ENCODE results near the gene CALD1.

Gene CALD1

DNA sequence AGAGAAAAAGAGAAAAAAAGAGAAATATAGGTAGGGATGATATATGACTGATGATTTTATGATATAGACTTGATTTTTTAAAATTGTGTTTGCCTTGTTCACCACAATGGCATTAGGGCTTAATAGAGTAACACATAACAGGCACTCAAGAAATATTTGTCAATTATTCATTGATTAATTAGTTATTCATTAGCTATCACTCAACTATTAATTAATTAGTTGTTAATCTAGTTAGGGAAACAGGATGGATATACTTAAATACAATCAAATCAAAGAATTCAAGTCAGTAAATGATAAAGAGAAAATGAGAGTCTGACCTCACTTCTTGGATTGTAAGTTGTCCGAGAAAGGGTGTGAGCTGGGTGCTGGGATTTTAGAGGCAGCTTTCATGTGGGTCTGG lies 15.1 kb upstream of the CALD1 start:
- DNase-seq = no peak

DNA sequence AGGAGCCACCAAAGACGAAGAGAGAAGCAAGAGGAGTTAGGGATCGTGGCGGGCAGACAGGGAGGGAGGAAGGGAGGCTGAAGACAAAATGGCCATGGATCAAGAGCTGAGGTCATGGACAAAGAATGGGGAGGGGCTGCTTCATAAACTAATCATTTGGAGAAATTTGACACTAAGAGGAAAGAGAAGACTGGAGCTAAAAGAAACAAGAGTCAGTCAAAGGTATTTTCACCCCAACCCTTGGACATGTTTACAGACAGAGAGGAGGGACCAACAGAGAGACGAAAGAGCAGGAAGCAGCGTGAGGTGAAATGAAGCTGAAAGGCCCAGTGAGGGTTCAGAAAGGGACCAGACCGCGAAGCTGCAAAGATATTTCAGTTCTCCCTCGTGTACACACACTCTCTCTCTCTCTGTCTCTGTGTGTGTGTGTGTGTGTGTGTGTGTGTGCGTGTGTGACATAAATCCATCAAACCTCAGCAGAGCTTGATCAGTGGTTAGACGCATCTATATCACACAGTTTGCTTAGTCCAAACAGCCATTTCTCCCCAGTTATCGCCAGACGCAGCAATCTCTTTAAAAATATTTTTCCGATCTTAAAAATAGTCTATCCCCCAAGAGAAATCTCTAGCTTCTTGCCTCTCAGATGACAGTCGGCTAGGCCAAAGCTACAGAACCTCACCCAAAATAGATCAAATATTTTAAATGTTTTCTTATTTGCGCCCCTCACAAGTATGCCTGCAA lies 12.5 kb upstream of the CALD1 start:
- DNase-seq = no peak

GRCh38 chr7:134767520-134768168 lies 11.8 kb upstream of the CALD1 start:
- DNase-seq = no peak

DNA sequence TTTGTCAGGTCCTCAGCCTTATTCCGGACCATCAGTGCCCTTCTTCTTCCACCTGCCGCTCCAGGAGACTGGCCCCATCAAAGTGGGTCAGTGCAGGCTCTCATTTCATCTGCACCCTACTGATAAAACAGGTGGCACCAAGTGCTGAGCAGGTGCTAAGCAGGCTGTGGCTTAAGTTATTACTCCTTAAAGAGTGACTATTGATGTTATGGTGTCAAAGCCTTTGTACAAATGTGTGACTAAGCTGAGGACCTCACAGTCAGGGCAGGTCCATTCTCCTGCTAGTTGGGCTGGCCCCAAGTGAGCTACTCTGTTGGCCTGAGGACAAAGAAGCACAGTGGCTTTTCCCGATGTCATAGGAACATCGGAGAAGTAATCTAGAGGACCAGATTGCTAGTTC lies 11.2 kb upstream of the CALD1 start:
- no peak for DNase-seq

- no peak for DNase-seq
These were observed 8.8 kb upstream of the CALD1 start for GRCh38 chr7:134770676-134771075.

GRCh38 chr7:134771111-134771510 lies 8.3 kb upstream of the CALD1 start:
- no peak for DNase-seq

- DNase-seq = no peak
These were observed 7.5 kb upstream of the CALD1 start for GRCh38 chr7:134771889-134772288.

DNA sequence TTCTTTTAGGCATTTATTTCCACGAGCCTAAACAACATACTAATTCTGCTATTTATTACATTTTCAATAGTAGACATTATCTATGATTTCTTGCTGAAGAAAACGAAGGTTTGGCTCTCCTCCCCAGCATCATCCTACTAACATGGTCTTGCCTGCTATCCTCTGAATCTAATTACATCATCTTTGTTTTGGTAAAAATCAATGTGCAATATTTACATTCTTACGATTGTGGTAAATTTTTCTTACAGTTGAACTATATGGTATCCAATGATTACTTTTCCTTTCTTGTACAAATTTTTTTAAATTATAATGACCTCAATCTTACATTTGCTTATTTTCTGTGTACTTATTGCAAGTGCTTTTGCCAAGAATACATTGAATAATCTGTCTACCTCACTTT lies 7.0 kb upstream of the CALD1 start:
- no peak for DNase-seq

- no peak for DNase-seq
These were observed 6.3 kb upstream of the CALD1 start for GRCh38 chr7:134773164-134773563.

DNA sequence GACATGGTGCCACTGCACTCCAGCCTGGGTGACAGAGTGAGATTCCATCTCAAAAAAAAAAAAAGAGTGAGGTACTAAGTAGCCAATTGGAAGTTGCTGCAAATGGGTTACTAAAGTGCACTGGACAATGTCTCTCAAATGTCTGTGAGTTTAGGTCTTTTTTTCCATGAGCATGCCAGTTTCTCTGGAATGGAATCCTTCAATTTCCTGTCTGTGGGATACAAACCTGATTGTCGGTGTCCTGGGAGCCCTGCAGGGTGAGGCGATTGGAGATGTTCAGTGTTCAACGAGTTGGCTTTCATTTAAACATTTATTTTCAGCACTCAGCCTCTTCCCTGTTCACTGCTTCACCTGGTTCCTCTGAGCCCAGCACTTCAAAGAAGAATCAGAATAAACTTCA lies 5.3 kb upstream of the CALD1 start:
- DNase-seq = no peak

DNA sequence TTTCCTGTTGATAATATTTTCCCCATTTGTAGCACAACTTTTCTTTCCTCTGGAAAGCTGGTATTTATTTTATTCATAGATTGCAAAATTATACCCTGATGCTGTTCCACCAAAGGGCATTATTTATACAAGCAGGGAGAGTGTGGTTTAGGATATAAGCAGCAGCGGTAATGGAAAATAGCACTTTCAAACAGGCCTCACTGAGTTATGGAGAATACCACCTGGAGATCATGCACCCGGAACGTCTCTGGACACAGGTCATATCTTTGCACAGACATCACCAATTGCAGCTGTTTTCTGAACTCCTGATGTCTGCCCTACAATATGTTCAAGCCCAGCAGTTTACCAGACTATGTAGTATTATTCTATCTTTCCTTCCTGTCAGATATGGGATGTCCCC lies 2.0 kb upstream of the CALD1 start:
- no peak for DNase-seq

DNA sequence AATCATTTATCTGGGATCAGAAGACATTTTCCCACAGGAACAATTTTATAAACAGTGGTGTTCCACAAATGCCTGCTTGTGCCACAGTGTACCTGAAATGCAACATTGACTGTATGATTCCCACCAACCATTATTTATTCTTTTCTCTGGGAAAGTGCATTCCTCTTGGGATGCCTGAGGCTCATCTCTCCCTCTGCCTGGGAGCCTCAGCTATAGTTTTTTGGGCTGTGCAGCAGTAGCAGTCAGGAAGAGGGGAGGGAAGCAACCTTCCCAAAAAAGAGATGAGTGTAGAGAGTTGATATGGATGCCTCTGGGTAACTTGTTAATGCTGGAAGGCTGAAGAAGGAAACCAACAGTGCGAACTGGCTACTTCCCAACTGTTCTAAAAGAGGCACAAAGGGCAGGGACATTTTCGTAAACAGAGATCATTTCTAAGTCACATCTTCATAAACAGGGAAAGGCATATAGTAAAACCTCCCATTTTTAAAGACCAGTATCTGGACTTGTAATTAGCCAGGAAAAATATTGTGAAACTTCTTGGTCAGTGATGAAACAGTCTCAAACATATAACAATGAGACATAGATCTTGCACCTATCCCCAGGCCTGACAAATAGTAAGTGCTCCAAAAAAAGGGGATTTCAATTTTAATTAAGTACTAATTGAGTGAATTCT lies 1.4 kb upstream of the CALD1 start:
- no peak for DNase-seq

DNA sequence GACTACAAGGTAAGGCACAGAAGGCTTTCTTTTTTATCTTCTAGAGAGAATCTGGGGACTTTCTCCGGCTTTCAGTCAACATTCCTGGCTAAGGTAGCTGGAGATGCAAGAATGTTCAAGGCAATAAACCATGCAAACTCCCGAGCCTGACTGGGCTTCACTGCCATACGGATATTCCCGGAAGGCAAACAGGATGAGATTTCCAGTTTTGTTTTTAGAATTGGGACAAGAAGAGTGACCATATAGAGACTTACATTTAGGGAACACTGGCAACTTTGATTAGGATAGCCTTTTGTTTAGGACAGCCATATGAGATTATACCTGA lies 269 bp downstream of the CALD1 start:
- DNase-seq = no peak

DNA sequence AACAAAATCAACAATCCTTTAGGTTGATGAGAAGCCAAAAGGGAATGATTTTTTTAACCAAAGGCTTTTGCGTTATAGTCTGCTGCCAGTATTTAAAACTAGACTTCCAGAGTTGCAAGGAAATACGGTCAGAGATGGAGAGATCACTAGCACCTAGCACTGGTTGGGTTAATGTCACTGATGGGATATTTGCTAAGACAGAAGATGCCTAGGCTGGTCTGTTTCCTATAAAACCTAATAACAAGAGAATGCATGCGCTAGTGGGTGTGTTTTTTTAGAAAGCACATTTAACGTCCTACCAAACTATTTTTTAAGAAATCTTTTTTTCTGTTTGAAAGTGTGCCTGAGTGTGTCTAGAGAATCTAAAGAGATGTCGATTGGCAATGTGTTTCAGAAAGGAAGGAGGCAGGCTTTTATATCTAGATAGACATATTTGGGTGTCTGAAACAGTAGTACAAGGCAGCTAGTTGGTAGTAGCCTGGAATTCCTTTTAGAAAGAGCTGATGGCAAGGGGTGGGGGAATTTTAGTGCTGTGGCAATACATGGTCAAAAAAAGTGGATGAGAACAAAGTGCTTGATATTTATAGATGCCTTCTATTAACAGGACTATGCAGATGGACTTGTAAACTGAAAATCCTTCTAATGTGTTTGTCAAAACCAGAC lies 863 bp downstream of the CALD1 start:
- DNase-seq = no peak

DNA sequence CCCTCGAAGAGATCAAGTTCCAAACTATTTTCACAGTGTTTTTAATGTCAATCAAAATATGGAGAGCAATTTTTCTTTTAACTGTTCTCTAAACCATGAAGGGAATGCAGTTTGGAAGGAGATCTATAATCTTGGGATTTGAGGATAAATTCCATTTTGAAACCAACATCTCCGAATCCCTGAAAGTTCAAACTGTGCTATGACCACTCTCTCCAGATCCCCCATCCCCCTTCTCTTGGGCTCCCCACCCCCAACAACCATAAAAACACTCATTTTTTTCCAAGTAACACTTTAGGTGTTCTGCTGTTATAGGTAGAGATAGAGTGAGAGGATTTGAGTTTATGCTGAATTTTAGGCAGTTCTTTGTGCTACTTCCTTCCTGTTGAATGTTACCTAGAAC lies 1.7 kb downstream of the CALD1 start:
- no peak for DNase-seq

GRCh38 chr7:134782121-134782623 lies 2.7 kb downstream of the CALD1 start:
- DNase-seq = no peak

GRCh38 chr7:134783294-134784069 lies 4.0 kb downstream of the CALD1 start:
- no peak for DNase-seq

- no peak for DNase-seq
These were observed 5.0 kb downstream of the CALD1 start for GRCh38 chr7:134784251-134785049.

DNA sequence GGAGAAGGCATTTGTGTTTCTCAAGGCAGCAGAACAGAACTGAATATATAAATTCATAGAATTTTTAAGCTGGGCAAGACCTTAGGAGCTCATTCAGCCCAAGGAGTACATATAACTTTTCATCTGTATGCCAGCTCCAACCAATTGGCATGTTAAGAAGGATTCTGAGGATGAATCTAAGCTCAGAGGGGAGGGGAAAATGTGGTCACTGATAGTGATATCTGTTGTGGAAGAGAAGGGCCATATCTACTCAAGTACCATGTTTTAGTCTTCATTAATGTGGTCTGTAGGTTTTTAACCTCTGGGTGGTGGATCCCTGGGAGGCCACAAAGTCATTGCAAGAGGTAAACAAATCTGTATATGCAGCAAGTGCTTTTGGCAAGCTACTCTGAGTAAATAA lies 6.4 kb downstream of the CALD1 start:
- DNase-seq = no peak

GRCh38 chr7:134787064-134787463 lies 7.6 kb downstream of the CALD1 start:
- DNase-seq = no peak

DNA sequence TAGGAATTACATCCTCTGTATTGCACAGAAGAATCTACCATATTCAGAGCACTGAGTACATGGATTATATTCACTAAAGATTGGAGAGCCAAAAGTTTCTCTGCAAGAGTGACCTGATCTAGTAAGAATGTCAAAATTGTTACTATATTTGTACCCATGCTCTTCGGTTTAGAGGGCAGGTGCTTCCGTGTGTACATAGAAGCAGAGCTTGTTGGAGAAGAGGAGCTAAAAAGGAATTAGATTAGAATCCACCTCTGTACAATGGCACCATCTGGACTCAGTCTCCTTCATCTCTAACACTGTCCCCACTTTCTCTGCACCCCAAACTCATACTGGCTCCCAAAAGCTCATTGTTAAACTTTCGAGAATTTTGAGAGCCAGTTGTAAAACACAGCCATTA lies 8.3 kb downstream of the CALD1 start:
- no peak for DNase-seq

DNA sequence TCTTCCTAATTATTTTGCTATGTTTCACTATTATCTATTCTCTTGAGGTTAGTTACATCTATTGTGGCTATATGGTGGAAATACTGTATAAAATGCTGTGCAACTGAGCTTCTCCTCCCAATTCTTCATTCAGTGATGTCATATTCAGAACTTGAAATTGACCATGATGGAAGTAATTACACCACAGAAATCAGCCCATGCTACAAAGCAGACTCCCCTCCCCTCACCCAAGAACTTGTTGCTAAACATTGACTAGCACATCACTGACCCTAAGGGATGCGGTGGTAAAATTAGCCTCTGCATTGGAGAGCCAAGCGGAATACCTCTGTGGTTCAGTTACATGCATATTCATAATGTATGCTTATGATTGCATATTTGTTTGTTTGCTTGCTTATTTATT lies 8.8 kb downstream of the CALD1 start:
- DNase-seq = no peak

Data from stimulated activated naive CD4-positive, alpha-beta T cell treated with Interleukin-2 at 50 U/mL for 16 hours (primary cell).